ENCODE measurements around the gene SYNJ2.

Gene SYNJ2

GRCh38 chr6:158115508-158115907, 133.8 kb downstream of the SYNJ2 start:
- peaks cover 10 to 19% of the 10 kb centered on the region in 2 donors for H3K36me3 ChIP-seq (ENCODE audit: control insufficient read depth in 2 of 2, insufficient read depth in 2 of 2, low read length in 2 of 2)
- H3K4me3 ChIP-seq (ENCODE audit: low read length in 2 of 2): no peak overlapping the region
- no peaks in the 10 kb centered on the region for H3K4me1 ChIP-seq (ENCODE audit: control insufficient read depth, insufficient read depth, low read length)

DNA sequence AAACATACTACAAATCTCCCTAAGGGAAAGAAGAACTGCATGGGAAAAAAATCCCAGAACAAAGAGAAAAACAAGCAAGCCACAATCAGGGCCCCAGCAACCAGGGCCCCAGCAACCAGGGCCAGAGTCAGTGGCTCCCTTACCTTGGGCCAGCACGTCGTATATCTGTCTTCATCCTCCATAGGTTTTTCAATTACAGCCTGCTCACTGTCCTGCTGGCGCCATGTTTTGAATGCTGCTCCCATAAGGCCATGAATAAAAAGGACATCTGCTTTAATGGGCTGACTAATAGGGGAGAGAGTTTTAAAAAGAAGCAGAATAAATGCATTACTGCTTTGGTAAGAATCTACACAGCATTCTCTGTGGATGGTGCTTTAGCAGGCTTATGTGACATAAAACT, 137.2 kb downstream of the SYNJ2 start:
- Histone ChIP-seq H3K4me1 (ENCODE audit: control insufficient read depth, insufficient read depth, low read length) (no peaks in the 10 kb centered on the region), H3K4me3 (ENCODE audit: low read length in 2 of 2) (no peak overlapping the region), H3K27me3 (ENCODE audit: control insufficient read depth in 1 of 2, insufficient read depth in 2 of 2, low read length in 2 of 2) (no peaks in the 10 kb centered on the region), H3K36me3 (ENCODE audit: control insufficient read depth in 2 of 2, insufficient read depth in 2 of 2, low read length in 2 of 2) (peaks cover 7 to 11% of the 10 kb centered on the region in 2 donors), H3K9ac (ENCODE audit: low read length in 2 of 2) (no peak overlapping the region), H3K9me3 (ENCODE audit: control insufficient read depth in 2 of 2, low read length in 2 of 2) (no peaks in the 10 kb centered on the region), H3K27ac (ENCODE audit: low read length) (no peak overlapping the region)

More at GRCh38 chr6:158115508-158115907, 133.8 kb downstream of the SYNJ2 start:
- H3K27ac ChIP-seq (ENCODE audit: low read length): no peak overlapping the region
- no peak overlapping the region for H3K9ac ChIP-seq (ENCODE audit: low read length in 2 of 2)
- no peaks in the 10 kb centered on the region for H3K9me3 ChIP-seq (ENCODE audit: control insufficient read depth in 2 of 2, low read length in 2 of 2)
- H3K27me3 ChIP-seq (ENCODE audit: control insufficient read depth in 1 of 2, insufficient read depth in 2 of 2, low read length in 2 of 2): no peaks in the 10 kb centered on the region

DNA sequence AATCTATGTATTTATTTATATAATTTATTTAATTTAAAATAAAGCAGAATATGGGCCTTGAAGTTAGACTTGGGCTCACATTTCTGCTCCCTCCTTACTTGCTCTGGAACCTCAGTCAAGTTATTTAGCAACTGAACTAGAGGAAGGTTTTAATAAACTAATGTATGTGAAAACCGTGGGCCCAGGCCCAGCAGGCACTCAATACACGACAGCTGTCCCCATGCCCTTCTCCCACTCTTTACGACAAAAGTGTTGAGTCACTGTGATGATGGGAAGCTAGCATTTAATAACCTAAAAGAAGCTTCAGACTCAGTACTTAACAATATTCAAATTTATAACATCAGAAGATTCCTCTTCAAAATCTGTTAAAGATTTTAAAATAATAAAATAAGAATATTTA, 139.7 kb downstream of the SYNJ2 start:
- peaks cover 7 to 11% of the 10 kb centered on the region in 2 donors for H3K36me3 ChIP-seq (ENCODE audit: control insufficient read depth in 2 of 2, insufficient read depth in 2 of 2, low read length in 2 of 2)
- H3K4me1 ChIP-seq (ENCODE audit: control insufficient read depth, insufficient read depth, low read length): no peaks in the 10 kb centered on the region
- no peaks in the 10 kb centered on the region for H3K9me3 ChIP-seq (ENCODE audit: control insufficient read depth in 2 of 2, low read length in 2 of 2)
- no peak overlapping the region for H3K4me3 ChIP-seq (ENCODE audit: low read length in 2 of 2)
- no peaks in the 10 kb centered on the region for H3K27me3 ChIP-seq (ENCODE audit: control insufficient read depth in 1 of 2, insufficient read depth in 2 of 2, low read length in 2 of 2)
- H3K27ac ChIP-seq (ENCODE audit: low read length): no peak overlapping the region
- no peak overlapping the region for H3K9ac ChIP-seq (ENCODE audit: low read length in 2 of 2)

DNA sequence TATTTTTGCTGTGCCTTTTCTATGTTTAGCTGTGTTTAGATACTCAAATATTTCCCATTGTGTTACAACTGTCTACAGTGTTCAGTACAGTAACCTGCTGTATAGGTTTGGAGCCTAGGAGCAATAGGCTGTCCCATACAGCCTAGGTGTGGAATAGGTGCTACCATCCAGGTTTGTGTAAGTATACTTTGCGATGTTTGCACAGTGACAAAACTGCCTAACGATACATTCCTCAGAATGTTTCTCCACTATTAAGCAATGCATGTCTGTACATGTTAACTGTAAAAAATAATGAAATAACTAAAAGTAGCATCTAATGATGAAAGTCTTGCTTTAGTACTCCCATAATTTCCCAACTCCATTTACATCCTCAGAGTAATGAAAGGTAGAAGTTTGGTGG, 140.4 kb downstream of the SYNJ2 start:
- H3K9ac ChIP-seq (ENCODE audit: low read length in 2 of 2): no peak overlapping the region
- H3K27me3 ChIP-seq (ENCODE audit: control insufficient read depth in 1 of 2, insufficient read depth in 2 of 2, low read length in 2 of 2): no peaks in the 10 kb centered on the region
- no peak overlapping the region for H3K27ac ChIP-seq (ENCODE audit: low read length)
- no peaks in the 10 kb centered on the region for H3K4me1 ChIP-seq (ENCODE audit: control insufficient read depth, insufficient read depth, low read length)
- peaks cover 7 to 11% of the 10 kb centered on the region in 2 donors for H3K36me3 ChIP-seq (ENCODE audit: control insufficient read depth in 2 of 2, insufficient read depth in 2 of 2, low read length in 2 of 2)
- no peak overlapping the region for H3K4me3 ChIP-seq (ENCODE audit: low read length in 2 of 2)
- H3K9me3 ChIP-seq (ENCODE audit: control insufficient read depth in 2 of 2, low read length in 2 of 2): no peaks in the 10 kb centered on the region

DNA sequence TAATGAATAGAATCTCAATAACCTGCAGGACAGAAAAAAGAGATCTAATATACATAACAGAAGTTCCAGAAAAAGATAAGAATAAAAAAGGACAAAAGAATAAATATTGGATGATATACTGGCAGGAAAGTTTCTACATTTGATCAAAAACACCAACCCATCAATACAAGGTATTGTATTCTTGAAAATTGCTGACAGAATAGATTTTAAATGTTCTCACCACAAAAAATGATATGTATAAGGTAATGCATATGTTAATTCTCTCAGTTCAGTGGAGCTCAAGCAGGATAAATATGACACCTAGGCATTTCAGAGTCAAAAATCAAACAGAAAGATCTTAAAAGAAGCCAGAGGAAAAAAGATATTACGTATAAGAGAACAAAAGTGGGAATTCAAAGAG, 142.6 kb downstream of the SYNJ2 start:
- no peaks in the 10 kb centered on the region for H3K4me1 ChIP-seq (ENCODE audit: control insufficient read depth, insufficient read depth, low read length)
- H3K9me3 ChIP-seq (ENCODE audit: control insufficient read depth in 2 of 2, low read length in 2 of 2): no peaks in the 10 kb centered on the region
- no peak overlapping the region for H3K9ac ChIP-seq (ENCODE audit: low read length in 2 of 2)
- no peak overlapping the region for H3K27ac ChIP-seq (ENCODE audit: low read length)
- peaks cover 8 to 10% of the 10 kb centered on the region in 2 donors for H3K36me3 ChIP-seq (ENCODE audit: control insufficient read depth in 2 of 2, insufficient read depth in 2 of 2, low read length in 2 of 2)
- no peaks in the 10 kb centered on the region for H3K27me3 ChIP-seq (ENCODE audit: control insufficient read depth in 1 of 2, insufficient read depth in 2 of 2, low read length in 2 of 2)
- H3K4me3 ChIP-seq (ENCODE audit: low read length in 2 of 2): no peak overlapping the region

- H3K4me3 ChIP-seq (ENCODE audit: low read length in 2 of 2): no peak overlapping the region
- peaks cover 7 to 10% of the 10 kb centered on the region in 2 donors for H3K36me3 ChIP-seq (ENCODE audit: control insufficient read depth in 2 of 2, insufficient read depth in 2 of 2, low read length in 2 of 2)
- H3K4me1 ChIP-seq (ENCODE audit: control insufficient read depth, insufficient read depth, low read length): no peaks in the 10 kb centered on the region
- H3K9ac ChIP-seq (ENCODE audit: low read length in 2 of 2): no peak overlapping the region
- H3K9me3 ChIP-seq (ENCODE audit: control insufficient read depth in 2 of 2, low read length in 2 of 2): no peaks in the 10 kb centered on the region
- H3K27me3 ChIP-seq (ENCODE audit: control insufficient read depth in 1 of 2, insufficient read depth in 2 of 2, low read length in 2 of 2): no peaks in the 10 kb centered on the region
- H3K27ac ChIP-seq (ENCODE audit: low read length): no peak overlapping the region
Observed at GRCh38 chr6:158125271-158125670, 143.6 kb downstream of the SYNJ2 start.

DNA sequence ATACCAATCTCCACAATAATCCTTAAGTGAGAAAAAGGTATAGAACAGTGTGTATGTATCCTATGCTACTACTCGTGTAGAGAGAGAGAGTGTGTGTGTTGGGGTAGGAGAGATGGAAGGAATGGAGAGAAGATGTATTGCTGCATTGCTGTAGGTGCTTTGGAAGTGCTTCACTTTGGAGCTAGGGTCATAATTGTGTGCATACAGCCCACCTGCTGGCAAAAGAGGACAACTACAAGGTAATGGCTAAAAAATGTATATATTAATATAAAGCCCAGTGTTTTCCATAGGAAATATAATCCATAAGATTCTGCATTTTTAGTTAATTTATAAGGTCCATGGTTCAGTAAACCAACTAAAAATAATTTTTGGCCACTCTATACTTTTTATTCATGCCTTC, 150.3 kb downstream of the SYNJ2 start:
- H3K36me3 ChIP-seq (ENCODE audit: control insufficient read depth in 2 of 2, insufficient read depth in 2 of 2, low read length in 2 of 2): peaks cover 0 to 3% of the 10 kb centered on the region in 2 donors
- H3K9ac ChIP-seq (ENCODE audit: low read length in 2 of 2): no peak overlapping the region
- H3K27me3 ChIP-seq (ENCODE audit: control insufficient read depth in 1 of 2, insufficient read depth in 2 of 2, low read length in 2 of 2): no peaks in the 10 kb centered on the region
- no peaks in the 10 kb centered on the region for H3K9me3 ChIP-seq (ENCODE audit: control insufficient read depth in 2 of 2, low read length in 2 of 2)
- H3K27ac ChIP-seq (ENCODE audit: low read length): no peak overlapping the region
- H3K4me1 ChIP-seq (ENCODE audit: control insufficient read depth, insufficient read depth, low read length): no peaks in the 10 kb centered on the region
- H3K4me3 ChIP-seq (ENCODE audit: low read length in 2 of 2): no peak overlapping the region

DNA sequence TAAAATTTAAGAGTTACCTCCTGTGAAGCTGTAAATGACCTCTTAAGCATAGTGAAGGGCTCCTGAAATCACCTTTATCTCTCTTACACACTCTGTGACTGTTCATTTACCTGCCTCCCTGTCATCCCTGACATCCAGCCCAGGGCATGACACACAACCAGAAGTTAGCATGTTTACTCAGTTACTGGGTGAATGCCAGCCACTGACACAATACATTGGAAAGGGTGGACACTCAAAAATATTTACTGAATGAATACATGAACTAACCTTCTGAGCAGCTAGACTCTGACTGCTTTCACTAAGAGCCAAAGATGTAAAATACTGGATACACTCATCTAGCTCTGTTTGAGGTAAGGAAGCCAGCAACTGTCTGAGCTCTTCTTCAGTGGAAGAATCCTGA, 161.1 kb downstream of the SYNJ2 start:
- H3K27ac ChIP-seq (ENCODE audit: low read length): no peak overlapping the region
- H3K9me3 ChIP-seq (ENCODE audit: control insufficient read depth in 2 of 2, low read length in 2 of 2): no peaks in the 10 kb centered on the region
- no peaks in the 10 kb centered on the region for H3K4me1 ChIP-seq (ENCODE audit: control insufficient read depth, insufficient read depth, low read length)
- H3K27me3 ChIP-seq (ENCODE audit: control insufficient read depth in 1 of 2, insufficient read depth in 2 of 2, low read length in 2 of 2): no peaks in the 10 kb centered on the region
- H3K9ac ChIP-seq (ENCODE audit: low read length in 2 of 2): no peak overlapping the region
- no peak overlapping the region for H3K4me3 ChIP-seq (ENCODE audit: low read length in 2 of 2)
- H3K36me3 ChIP-seq (ENCODE audit: control insufficient read depth in 2 of 2, insufficient read depth in 2 of 2, low read length in 2 of 2): peaks cover 5 to 13% of the 10 kb centered on the region in 2 donors

GRCh38 chr6:158143700-158144099, 162.0 kb downstream of the SYNJ2 start:
- no peak overlapping the region for H3K9ac ChIP-seq (ENCODE audit: low read length in 2 of 2)
- no peaks in the 10 kb centered on the region for H3K9me3 ChIP-seq (ENCODE audit: control insufficient read depth in 2 of 2, low read length in 2 of 2)
- no peaks in the 10 kb centered on the region for H3K4me1 ChIP-seq (ENCODE audit: control insufficient read depth, insufficient read depth, low read length)
- H3K27me3 ChIP-seq (ENCODE audit: control insufficient read depth in 1 of 2, insufficient read depth in 2 of 2, low read length in 2 of 2): no peaks in the 10 kb centered on the region
- H3K36me3 ChIP-seq (ENCODE audit: control insufficient read depth in 2 of 2, insufficient read depth in 2 of 2, low read length in 2 of 2): peaks cover 5 to 13% of the 10 kb centered on the region in 2 donors
- H3K4me3 ChIP-seq (ENCODE audit: low read length in 2 of 2): no peak overlapping the region
- H3K27ac ChIP-seq (ENCODE audit: low read length): no peak overlapping the region

Data from stomach smooth muscle (tissue), 2 donors.